ENCODE results near the gene MCEMP1.

DNA sequence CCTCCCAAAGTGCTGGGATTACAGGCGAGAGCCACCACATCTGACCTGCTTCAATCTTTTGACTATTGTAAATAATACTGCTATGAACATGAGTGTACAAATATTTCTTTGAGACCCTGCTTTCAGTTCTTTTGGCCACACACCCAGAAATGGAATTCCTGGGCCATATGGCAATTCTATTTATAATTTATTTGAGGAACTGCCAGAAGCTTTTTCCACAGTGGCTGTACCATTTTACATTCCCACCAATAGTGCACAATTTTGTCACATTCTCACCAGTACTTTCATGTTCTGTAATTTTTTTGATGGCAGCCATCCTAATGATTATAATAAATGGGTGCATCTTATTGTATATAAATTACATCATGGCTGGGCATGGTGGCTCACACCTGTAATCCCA lies 38.8 kb downstream of the MCEMP1 start:
- TF ChIP-seq, protein P1, sequence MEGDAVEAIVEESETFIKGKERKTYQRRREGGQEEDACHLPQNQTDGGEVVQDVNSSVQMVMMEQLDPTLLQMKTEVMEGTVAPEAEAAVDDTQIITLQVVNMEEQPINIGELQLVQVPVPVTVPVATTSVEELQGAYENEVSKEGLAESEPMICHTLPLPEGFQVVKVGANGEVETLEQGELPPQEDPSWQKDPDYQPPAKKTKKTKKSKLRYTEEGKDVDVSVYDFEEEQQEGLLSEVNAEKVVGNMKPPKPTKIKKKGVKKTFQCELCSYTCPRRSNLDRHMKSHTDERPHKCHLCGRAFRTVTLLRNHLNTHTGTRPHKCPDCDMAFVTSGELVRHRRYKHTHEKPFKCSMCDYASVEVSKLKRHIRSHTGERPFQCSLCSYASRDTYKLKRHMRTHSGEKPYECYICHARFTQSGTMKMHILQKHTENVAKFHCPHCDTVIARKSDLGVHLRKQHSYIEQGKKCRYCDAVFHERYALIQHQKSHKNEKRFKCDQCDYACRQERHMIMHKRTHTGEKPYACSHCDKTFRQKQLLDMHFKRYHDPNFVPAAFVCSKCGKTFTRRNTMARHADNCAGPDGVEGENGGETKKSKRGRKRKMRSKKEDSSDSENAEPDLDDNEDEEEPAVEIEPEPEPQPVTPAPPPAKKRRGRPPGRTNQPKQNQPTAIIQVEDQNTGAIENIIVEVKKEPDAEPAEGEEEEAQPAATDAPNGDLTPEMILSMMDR (IDR thresholded peaks at IDR 0.05; ENCODE audit: insufficient read depth, low read depth, low read length) = no peak
- TF ChIP-seq EZH2 (IDR thresholded peaks at IDR 0.05; ENCODE audit: insufficient read depth, low read length) = no peak

All from astrocyte (in vitro differentiated cells and primary cell).